HG02938 (cell line): ENCODE results near the gene PKP3.
"Not testable (repeated sequence)": the region's sequence is repeated elsewhere in the genome, so short reads cannot be mapped to it uniquely, and the experiment has no call there.

ENCODE experiments used
- ATAC-seq: cut with Tn5 transposase; IDR thresholded peaks from one replicate; pipeline ENCODE4 v1.9.1; 2021; ENCODE audit warnings: mild to moderate bottlenecking, moderate library complexity; ENCODE audit not compliant: unreplicated experiment

The PKP3 gene

GRCh38 chr11:420911-421321, 26.9 kb downstream of the PKP3 start:
- ATAC-seq: no peak

GRCh38 chr11:422249-422656, 28.2 kb downstream of the PKP3 start:
- ATAC-seq: no peak

GRCh38 chr11:424232-424631, 30.2 kb downstream of the PKP3 start:
- ATAC-seq: no peak

- ATAC-seq: not testable (repeated sequence)
Measured at GRCh38 chr11:424766-425165, 30.8 kb downstream of the PKP3 start.

- no peak for ATAC-seq
Measured at GRCh38 chr11:425301-425700, 31.3 kb downstream of the PKP3 start.

- no peak for ATAC-seq
Measured at GRCh38 chr11:426851-427250, 32.8 kb downstream of the PKP3 start.

GRCh38 chr11:428295-428694, 34.3 kb downstream of the PKP3 start:
- no peak for ATAC-seq

GRCh38 chr11:429391-429790, 35.4 kb downstream of the PKP3 start:
- ATAC-seq: no peak

- ATAC-seq: no peak
Measured at GRCh38 chr11:429931-430456, 36.0 kb downstream of the PKP3 start.

GRCh38 chr11:431921-432320, 37.9 kb downstream of the PKP3 start:
- no peak for ATAC-seq

GRCh38 chr11:432501-433100, 38.6 kb downstream of the PKP3 start:
- no peak for ATAC-seq

GRCh38 chr11:433111-433510, 39.1 kb downstream of the PKP3 start:
- ATAC-seq: no peak

- no peak for ATAC-seq
Measured at GRCh38 chr11:433641-434040, 39.6 kb downstream of the PKP3 start.

GRCh38 chr11:434496-434895, 40.5 kb downstream of the PKP3 start:
- ATAC-seq: no peak

- ATAC-seq: not testable (repeated sequence)
Measured at GRCh38 chr11:434999-435740, 41.2 kb downstream of the PKP3 start.

GRCh38 chr11:437228-437870, 43.3 kb downstream of the PKP3 start:
- no peak for ATAC-seq

- ATAC-seq: no peak
Measured at GRCh38 chr11:438101-438844, 44.3 kb downstream of the PKP3 start.

GRCh38 chr11:439315-440064, 45.5 kb downstream of the PKP3 start:
- ATAC-seq: no peak

GRCh38 chr11:440065-441042, 46.3 kb downstream of the PKP3 start:
- no peak for ATAC-seq
